GM18870 (cell line): ENCODE measurements around the gene GNRH2.
"Not testable (repeated sequence)": the region's sequence is repeated elsewhere in the genome, so short reads cannot be mapped to it uniquely, and the experiment has no call there.

ENCODE experiments used
- ATAC-seq: cut with Tn5 transposase; IDR thresholded peaks from one replicate; pipeline ENCODE4 v1.9.1; 2021; ENCODE audit warnings: moderate library complexity; ENCODE audit not compliant: unreplicated experiment

The GNRH2 gene

DNA sequence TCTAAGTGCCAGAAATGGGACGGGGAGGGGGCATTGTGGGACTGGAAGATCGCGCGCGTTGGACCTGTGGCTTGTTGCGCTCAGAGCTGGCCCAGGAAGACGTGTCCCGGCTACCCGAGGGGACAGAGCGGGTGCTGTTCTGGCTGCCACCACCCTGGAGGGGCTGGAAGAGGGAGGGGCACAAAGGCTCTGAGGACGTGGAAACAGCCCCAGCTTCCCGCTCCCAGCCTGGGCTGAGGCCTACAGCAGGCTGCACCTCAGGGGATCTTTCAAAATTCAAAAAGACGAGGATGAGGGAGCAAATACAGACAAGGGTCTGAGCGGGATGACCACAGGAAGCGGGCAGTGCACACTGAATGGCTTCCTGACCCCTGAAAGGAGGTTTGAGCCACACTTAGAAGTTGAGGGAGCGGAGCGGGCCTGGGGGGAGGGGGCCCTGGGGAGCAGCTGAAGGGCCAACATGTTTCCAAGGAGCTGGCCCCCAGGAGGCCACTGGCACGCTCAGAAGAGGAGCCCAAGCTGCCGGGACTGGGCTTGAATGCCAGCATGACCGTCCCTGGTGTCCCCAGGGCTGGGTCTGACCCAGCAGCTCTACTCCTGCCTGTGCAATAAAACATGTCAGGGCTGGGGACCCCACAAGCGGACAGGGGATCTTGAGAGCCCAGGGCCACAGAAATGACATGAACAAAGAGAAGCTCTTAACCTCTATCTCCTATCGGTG lies 29.3 kb downstream of the GNRH2 start:
- no peak for ATAC-seq

DNA sequence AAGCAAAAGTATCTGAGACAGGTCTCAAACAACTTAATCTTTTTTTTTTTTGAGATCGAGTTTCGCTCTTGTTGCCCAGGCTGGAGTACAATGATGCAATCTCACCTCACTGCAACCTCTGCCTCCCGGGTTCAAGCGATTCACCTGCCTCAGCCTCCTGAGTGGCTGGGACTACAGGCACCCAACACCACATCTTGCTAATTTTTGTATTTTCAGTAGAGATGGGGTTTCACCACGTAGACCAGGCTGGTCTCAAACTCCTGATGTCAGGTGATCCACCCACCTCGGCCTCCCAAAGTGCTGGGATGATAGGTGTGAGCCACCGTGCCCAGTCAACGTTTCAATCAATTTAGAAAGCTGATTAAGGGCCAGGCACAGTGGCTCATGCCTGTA lies 29.8 kb downstream of the GNRH2 start:
- ATAC-seq = not testable (repeated sequence)

DNA sequence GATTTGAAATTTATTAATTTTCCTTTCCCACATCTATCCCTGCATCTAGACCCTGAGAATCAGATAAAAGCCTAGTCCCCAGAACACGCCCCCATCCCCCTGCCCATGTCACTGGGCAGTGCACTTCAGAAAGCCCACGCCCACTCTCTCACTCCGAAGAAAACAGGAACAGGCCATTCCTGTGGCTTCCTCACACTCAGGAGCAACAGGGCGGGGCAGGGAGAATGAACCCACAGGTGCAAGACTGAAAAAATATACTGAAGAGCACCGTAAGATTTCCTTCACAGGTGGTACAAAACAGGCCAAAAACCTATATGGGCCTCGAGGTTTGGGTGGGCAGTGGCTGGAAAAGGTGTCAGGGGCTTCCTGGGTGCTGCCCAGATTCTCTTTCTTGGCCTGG lies 31.4 kb downstream of the GNRH2 start:
- no peak for ATAC-seq

DNA sequence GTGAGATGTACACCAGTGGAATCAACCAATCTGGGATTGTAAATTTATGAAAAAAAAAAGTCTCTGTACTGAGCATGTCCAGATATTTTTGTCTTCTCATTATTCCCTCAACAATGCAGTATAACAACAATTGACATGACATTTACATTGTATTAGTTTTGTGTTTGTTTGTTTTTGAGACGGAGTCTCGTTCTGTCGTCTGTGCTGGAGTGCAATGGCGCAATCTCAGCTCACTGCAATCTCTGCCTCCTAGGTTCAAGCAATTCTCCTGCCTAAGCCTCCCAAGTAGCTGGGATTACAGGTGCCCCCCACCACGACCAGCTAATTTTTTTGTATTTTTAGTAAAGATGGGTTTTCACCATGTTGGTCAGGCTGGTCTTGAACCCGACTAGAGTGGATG lies 31.9 kb downstream of the GNRH2 start:
- not testable (repeated sequence) for ATAC-seq

DNA sequence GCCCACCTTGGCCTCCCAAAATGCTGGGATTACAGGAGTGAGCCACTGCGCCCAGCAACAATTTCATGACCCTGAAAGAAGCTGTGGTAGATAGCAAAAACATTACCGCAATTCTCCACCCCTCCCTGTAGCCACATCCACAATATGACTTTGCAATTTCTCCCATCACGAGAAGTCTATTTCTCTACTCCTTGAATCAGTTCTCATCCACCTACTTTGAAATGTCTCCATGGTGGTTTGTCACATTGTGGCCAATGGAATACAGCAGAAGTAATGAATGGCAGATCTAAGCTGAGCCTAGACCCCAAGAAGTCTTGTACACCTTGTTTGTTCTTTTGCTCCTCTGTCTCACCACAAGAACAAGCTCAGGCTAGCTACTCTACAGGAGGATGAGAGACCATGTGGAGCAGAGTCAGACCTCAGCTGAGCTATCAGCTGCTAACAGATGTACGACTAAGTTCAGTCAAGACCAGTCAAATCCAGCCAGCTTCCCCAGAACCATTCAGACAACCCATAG lies 34.3 kb downstream of the GNRH2 start:
- ATAC-seq = no peak

DNA sequence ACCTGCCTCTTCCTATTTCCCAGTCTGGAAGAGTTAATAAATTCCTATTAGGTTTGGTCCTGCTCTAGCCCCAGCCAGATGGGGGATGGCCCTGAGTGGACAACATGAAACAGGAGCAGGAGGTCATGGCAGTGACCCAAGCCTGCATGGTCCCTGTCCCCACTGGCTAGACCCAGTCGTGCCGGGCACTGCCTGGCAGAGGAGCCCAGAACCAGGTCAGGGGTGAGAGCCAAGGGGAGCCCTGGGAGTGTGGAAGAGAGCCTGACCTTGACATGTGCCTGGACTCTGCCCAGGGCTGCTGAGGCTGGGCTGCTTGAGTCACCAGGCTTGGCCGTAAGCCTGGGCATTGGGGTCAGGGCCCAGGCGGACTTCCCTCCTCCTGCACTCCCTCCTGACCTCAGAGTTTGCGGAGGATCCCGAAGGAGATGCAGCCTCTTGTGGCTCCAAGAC lies 37.5 kb downstream of the GNRH2 start:
- no peak for ATAC-seq

DNA sequence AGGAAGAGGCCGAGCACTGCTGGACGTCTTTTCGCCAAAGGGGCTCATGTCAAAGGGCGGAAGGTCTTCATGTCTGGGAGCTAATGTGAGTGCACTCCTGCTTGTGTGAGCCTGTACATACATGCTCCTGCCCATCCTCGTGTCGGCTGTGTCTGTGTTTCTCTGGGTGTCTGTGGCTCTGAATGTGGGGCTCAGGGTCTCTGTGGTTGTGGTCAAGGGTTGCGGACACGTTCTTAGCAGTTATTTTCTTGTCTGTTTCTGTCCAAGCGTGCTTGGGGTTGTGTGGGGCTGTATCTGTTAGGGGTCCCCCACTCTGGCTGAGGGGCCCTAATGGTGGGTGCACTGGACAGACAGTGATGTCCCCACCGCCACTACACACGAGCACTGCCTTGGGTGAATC lies 38.2 kb downstream of the GNRH2 start:
- no peak for ATAC-seq

DNA sequence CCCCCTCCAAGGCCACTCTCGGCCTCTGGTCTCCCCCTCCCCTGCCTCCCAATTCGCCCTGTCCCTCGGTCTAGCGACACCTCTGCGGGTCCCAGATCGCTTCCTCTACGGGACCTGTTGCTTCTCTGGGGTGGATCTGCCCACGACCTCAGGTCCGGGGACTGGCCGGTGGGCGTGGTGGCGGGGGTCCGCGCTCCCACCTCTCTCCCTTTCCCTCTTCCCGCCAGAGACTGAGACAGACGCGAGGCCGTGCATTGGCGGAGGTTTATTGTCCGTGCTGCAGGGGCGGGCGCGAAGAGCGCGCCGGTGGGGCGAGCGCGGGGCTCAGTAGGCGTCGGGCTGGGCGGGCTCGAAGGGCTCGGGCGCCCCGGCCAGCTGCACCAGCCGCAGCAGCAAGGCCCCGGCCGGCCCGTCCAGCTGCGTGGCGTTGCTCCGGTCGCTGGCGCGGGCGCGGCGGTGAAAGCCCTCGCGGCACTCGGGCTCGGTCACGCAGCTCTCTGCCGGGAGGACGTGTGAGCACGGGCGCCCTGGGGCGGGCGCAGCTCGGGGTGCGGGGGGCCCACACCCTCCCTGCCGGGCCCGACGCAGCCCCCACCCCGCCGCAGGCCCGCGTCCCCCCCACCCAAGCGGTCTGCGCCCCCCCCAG lies 39.0 kb downstream of the GNRH2 start:
- no peak for ATAC-seq

DNA sequence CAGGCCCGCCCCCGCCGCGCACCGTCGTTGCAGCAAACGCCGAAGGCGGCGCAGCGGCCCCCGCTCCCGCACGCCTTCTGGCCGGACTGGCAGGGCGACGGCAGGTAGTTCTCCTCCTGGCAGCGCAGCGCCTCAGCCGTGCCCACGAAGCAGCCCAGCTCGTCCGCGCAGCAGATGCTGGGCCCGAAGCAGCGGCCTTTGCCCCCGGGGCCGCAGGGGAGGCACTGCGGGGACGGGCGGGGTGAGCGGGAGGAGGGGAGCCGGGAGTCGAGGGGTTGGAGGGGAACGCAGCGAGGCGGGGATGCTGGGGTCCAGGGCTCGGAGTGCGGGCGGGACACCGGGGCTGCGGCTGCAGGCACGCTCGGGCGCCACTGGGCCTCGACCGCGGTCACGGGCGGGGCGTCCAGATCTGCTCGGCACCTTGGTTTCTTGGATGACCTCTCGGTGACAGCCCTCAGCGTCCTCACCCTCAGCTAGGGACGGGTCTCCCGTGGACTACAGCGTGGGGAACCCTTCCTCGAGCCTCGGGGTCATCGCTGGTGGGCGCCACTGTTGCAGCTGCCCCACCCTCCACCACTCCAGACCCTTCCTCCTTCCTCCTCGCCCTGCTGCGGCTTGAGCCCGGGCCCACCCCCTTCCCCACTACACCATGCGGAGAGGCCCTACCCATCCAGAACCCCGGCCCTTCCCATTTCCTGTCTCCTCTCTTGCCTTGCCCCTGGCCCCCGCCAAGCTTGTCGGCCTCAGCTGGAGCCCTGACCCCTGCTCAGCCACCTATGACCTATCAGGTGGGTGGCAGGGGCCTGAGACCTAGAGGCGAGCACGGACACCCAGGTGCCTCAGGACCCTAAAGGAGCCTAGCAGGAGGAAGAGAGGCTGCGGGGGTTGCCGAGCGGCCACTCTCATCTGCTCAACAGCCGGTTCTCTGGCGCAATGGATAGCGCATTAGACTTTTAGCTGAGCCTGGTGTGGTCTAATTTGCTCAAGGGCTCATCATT lies 39.8 kb downstream of the GNRH2 start:
- no peak for ATAC-seq

DNA sequence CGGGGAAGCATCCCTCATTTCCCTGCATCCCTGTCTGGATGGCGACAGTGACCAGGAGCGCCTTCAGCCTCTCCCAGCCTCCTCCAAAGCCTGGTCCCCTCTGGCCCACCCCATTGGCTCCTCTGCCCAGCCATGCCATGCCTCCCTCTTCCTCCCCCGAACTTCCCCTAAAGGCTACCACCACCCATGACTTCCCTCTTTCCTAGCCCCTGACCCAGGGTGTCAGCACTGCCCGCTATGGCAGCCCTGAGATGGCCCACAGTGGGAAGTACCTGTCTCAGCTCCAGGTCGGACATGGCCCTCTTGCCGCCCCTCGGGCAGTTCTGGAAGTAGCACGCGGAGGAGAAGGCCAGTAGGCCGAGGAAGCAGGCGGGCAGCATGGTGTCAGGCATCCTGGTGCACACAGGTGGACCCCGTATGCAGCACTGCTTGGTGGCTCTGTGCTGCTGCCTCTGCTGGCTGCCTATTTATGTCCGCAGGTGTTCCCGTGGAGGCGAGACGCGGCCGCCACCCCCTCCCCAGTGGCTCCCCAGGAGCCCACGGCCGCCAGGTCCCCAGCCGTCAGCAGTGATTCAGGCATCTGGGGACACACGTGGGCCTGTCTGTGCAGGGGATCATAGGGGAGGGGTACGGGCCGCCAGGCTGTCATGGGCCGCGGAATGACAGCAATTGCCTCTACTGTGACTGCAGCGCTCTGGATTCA lies 41.0 kb downstream of the GNRH2 start, which contains the start of gene AVP:
TSS of gene AVP (minus strand) at position 442 of the 703 bp plus-strand sequence. CDS start at position 392, 50 bp downstream.
- ATAC-seq = no peak

DNA sequence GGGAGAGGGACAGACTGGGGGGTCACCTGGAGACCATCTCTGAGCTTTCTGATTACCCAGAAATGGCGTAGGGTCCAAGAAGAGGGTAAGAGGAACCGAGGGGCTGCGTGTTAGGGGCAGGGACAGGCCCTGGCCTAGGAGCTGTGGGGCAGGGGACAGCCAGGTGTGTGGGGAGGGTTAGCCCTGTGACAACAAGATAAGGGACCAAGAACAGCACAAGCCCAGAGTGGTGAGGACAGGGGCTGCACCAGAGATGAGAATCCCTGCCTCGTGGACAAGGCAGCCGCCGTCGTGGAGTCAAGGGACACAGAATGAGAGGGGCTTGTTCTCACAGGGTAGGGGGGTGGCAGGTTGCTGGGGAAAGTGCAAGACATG lies 41.6 kb downstream of the GNRH2 start:
- ATAC-seq = no peak

DNA sequence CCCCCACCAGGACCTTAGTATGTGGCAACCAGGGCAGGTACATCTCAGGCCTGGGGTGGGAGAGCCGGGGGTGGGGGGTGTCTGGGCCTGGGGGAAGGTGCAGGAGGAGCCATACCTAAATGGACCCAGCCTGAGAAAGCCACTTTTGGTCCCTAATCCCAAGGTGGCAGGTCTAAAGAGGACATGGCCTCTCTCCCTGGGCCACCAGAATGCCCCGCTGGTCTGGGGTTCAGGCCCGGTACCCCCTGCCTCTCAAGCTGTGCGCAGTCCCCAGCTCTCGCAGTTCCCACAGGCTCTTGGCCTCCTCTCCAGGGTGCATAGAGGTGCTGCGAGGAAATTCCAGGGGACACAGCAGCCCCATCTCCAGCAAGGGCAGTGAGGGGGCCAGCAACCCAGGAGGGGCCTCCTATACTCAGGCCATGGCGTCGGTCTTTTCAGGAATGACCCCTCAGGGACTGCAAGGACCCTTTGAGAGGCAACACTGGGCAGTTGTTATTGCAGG lies 42.2 kb downstream of the GNRH2 start:
- no peak for ATAC-seq

DNA sequence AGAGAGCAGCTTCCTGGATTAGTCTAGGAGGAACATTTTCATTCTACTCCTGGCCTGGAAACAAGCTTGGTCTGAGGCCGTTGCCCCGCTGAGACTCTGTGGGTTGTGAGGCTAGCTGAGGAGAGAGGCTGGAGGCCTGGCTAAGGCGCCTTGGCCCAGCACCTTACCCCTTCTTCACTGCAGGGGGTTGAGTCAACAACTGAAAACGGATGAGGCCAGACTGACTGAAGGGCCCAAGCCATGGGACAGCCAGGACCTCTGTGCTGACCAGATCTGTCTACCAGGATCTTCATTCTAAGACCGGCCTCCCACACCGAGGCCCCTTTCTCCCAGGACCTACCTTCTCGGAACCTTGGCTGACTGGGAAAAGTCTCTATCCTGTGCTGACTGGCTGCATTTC lies 44.6 kb downstream of the GNRH2 start:
- ATAC-seq = no peak

DNA sequence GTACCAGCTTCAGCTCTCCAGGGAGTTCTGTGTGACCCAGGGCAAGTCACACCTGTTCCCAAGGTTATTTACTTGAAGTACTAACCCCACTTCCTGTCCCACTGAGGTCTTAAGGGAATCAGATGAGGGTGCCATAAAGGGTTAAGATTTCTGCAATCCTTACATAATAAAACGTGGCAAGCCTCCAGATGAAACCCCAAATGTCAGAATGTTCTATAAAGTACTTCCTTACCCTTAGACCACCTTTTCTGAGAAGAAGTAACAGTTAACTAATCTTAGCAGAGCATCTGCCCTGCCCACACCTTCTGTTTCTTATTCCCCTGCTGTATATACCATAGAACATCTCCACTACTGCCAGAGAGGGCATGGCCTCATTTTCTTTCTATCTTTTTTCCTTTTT lies 47.1 kb downstream of the GNRH2 start:
- ATAC-seq = no peak

DNA sequence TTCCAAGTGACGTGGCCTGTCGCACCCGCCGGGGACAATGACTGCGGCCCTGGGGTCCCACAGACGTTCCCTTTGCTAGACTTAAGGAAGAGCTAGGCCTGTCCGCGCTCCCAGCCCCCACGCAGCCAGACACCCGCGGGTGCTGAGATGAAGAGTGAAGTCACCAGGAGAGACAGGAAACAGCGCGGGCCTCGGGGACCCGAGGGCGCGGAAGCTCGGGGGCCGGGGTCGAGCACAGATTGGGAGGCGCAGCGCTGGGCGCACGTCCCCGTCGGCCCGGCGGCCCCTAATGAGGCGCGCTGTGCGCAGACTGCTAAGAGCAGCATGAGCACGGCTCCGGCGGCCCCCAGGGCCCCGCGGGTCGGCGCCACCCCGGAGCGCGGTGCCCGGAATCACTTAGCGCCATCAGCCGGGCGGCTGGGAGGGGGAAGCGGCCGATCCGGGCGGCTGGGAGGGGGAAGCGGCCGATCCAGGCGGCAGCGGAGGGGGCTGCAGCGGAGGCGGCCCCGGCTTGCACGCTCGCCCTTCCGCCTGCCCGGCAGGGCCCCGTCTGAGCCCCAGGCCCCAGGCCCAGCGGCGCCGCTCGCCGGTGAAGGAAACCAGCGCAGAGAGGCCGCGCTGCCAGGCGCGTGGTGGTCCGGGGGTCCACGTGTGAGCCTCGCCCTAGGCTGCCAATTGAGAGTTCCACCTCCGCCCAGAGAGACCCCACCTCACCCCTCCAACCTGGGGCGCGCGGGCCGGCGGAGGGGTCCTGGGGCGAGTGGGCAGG lies 49.4 kb downstream of the GNRH2 start:
- ATAC-seq = no peak

DNA sequence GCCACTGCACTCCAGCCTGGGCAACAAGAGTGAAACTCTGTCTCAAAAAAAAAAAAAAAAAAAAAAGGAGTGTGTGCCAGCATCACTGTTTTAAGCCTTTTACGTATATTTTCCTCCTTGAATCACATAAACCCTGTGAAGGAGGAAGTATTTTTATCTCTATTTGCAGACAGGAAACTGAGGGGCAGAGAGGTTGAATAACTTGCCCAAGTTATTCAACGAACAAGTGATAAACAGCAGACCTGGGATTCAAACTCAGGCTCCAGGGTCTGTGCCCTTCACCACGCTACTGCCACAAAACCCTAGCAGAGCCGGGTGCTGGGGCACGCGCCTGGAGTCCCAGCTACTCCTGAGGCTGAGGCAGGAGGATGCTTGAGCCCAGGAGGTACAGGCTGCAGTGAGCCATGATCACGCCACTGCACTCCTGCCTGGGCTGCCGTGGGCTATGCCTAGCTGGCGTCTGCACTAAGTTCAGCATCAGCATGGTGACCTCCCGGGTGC lies 50.5 kb downstream of the GNRH2 start:
- ATAC-seq = no peak

DNA sequence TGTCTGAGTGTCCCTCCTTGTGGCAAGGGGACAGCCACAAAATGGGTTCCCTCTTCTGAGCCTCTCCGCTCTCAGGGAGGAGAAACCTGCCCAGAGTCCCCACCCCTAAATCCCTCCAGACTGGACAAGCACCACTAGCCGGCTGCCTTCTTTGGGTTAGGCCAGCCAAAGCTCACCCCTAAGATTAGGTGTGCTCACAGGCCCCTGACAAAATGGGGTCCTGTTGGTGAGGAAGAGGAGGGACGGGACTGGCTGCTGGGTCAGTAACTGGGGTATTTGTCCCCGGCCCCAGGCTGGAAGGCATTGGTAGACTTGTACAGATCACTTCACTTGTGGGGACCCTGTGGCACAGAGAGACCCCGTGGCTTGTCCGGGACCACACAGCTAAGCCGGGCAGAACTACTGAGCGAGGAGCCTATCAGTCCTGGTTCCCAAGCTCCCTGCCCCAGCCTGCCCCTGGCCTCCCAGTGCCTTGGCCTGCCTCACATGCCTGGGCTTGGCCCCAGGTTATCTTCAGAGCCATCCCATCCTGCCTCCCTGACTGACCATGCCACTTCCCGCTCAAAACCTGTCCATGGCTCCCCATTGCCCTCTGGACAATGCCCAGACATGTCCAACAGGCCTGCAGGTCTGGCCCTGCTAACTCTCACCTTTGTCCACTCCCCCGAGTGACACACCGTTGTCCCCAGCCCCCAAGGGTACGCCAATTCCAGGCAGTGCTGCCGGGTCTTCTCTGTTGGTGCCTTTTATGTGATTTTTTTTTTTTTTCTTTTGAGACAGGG lies 51.6 kb downstream of the GNRH2 start:
- no peak for ATAC-seq
